Endodermal cell (in vitro differentiated cells): ENCODE data around the gene RRAD. TPM values are rescaled to one million over a fixed set of nuclear protein-coding genes. Genes with fewer than 3 reads are reported as not detected.
"Not testable (repeated sequence)": the region's sequence is repeated elsewhere in the genome, so short reads cannot be mapped to it uniquely, and the experiment has no call there.

Source experiments
- DNase-seq: peaks from one replicate; pipeline ENCODE4 v3.0.0-alpha.2; 2017
- H3K27ac ChIP-seq: 2 replicates; pipeline ENCODE4 v1.5.1; 2013; ENCODE audit warnings: mild to moderate bottlenecking, low read depth, low read length, moderate library complexity
- H3K27me3 ChIP-seq: 2 replicates; pipeline ENCODE4 v1.6.1; 2013; ENCODE audit warnings: mild to moderate bottlenecking, low read length, moderate library complexity; ENCODE audit not compliant: insufficient read depth, control insufficient read depth, poor library complexity, severe bottlenecking
- H3K36me3 ChIP-seq: 2 replicates; pipeline ENCODE4 v1.7.0; 2013; ENCODE audit warnings: mild to moderate bottlenecking, low read length, moderate library complexity; ENCODE audit not compliant: control insufficient read depth, insufficient read depth
- H3K4me1 ChIP-seq: one replicate; pipeline ENCODE4 v1.7.0; 2013; ENCODE audit warnings: low read length; ENCODE audit not compliant: control insufficient read depth, insufficient read depth
- H3K4me3 ChIP-seq: 2 replicates; pipeline ENCODE4 v1.5.1; 2013; ENCODE audit warnings: mild to moderate bottlenecking, low read length, moderate library complexity
- H3K9ac ChIP-seq: 2 replicates; pipeline ENCODE4 v1.6.1; 2013; ENCODE audit warnings: mild to moderate bottlenecking, low read length, moderate library complexity; ENCODE audit not compliant: poor library complexity, severe bottlenecking; ENCODE audit errors: extremely low read depth
- H3K9me3 ChIP-seq: 2 replicates; pipeline ENCODE4 v1.6.1; 2013; ENCODE audit warnings: mild to moderate bottlenecking, low read length, moderate library complexity; ENCODE audit not compliant: control insufficient read depth
- H3K27ac Mint-ChIP-seq: 2 replicates; pipeline ENCODE4 v1.8.0; 2020; ENCODE audit warnings: mixed read lengths
- H3K27me3 Mint-ChIP-seq: 2 replicates; pipeline ENCODE4 v1.8.0; 2021; ENCODE audit warnings: mild to moderate bottlenecking, mixed read lengths; ENCODE audit not compliant: insufficient read depth
- H3K36me3 Mint-ChIP-seq: 2 replicates; pipeline ENCODE4 v1.8.0; 2020; ENCODE audit warnings: low read depth, mixed read lengths
- H3K4me1 Mint-ChIP-seq: 2 replicates; pipeline ENCODE4 v1.8.0; 2020; ENCODE audit warnings: mixed read lengths
- H3K4me3 Mint-ChIP-seq: 2 replicates; pipeline ENCODE4 v1.8.0; 2020; ENCODE audit warnings: mild to moderate bottlenecking, moderate library complexity, mixed read lengths
- H3K9me3 Mint-ChIP-seq: 2 replicates; pipeline ENCODE4 v1.8.0; 2020; ENCODE audit warnings: mild to moderate bottlenecking, mixed read lengths
- WGBS, 2 experiments: methylation state at CpG; one replicate each; pipeline versions ENCODE4 v1.1.5 to v1.1.7; 2013; ENCODE audit warnings: missing lambda C conversion rate in 2 of 2, mixed read lengths in 1 of 2; ENCODE audit not compliant: insufficient coverage in 1 of 2, insufficient read length in 1 of 2; 5-methylcytosine and 5-hydroxymethylcytosine counted together
- total RNA-seq, 2 donors: library from RNA; stranded (reverse); fragmentation: NEBNext Ultra II Directional in 1 of 2; extraction: Animal tissue kit (Norgen Biotek cat#: 25700) in 1 of 2; gene quantifications; 2 replicates in 1 of 2; 3 replicates in 1 of 2; pipeline ENCODE4 v1.2.1, GENCODE V29; 2021
- TF ChIP-seq, protein P1 (sequence below): fragments of 200-600 bp; sonication (generic); conservative IDR thresholded peaks from 2 replicates; pipeline ENCODE4 v1.5.0; 2021; ENCODE audit warnings: antibody characterized with exemption, mild to moderate bottlenecking

RRAD gene
- total RNA-seq, 2 donors from 2014 or later: 0.55 TPM; not detected in 1

DNA sequence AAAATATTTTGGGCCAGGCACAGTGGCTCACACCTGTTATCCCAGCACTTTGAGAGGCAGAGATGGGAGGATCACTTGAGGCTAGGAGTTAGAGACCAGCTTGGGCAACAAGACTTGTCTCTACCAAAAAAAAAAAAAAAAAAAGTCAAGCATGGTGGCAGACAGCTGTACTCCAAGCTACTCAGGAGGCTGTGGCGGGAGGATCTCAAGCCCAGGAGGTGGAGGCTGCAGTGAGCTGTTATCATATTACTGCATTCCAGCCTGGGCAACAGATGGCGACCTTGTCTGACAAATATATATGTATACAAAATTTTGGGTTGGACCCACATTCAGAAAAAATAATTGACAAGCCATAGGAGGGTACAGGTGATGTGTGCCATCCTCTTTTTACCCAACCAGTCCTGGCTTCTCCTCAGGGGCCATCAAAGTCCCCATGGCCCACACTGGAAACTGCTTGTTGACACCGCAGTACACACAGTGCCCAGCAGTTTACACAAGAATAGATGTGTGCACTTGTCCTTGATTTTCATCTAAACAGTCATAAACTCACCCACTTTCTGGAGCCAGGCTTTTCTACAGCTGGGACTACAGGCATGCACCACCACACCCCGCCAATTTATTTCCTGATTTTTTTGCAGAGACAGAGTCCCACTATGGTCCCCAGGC, 11.7 kb upstream of the RRAD start:
- no peaks in the 10 kb centered on the region for H3K9me3 ChIP-seq
- peaks cover 14% of the 10 kb centered on the region for H3K4me1 ChIP-seq
- Mint-ChIP-seq H3K4me3 (peak overlapping the region; percentile 98), H3K27me3 (peaks cover 8% of the 10 kb centered on the region), H3K9me3 (no peaks in the 10 kb centered on the region), H3K36me3 (peaks cover 20% of the 10 kb centered on the region), H3K27ac (no peak overlapping the region), H3K4me1 (peaks cover 14% of the 10 kb centered on the region)
- WGBS, 2 experiments: 90 to 96% methylated on average over 2 to 4 of the region's 4 CpGs
- no peak overlapping the region for H3K4me3 ChIP-seq
- peaks cover 28% of the 10 kb centered on the region for H3K36me3 ChIP-seq
- TF ChIP-seq, protein P1, sequence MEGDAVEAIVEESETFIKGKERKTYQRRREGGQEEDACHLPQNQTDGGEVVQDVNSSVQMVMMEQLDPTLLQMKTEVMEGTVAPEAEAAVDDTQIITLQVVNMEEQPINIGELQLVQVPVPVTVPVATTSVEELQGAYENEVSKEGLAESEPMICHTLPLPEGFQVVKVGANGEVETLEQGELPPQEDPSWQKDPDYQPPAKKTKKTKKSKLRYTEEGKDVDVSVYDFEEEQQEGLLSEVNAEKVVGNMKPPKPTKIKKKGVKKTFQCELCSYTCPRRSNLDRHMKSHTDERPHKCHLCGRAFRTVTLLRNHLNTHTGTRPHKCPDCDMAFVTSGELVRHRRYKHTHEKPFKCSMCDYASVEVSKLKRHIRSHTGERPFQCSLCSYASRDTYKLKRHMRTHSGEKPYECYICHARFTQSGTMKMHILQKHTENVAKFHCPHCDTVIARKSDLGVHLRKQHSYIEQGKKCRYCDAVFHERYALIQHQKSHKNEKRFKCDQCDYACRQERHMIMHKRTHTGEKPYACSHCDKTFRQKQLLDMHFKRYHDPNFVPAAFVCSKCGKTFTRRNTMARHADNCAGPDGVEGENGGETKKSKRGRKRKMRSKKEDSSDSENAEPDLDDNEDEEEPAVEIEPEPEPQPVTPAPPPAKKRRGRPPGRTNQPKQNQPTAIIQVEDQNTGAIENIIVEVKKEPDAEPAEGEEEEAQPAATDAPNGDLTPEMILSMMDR: no peak
- H3K27me3 ChIP-seq: no peaks in the 10 kb centered on the region
- no peak for DNase-seq
- H3K9ac ChIP-seq: no peak overlapping the region
- no peak overlapping the region for H3K27ac ChIP-seq

DNA sequence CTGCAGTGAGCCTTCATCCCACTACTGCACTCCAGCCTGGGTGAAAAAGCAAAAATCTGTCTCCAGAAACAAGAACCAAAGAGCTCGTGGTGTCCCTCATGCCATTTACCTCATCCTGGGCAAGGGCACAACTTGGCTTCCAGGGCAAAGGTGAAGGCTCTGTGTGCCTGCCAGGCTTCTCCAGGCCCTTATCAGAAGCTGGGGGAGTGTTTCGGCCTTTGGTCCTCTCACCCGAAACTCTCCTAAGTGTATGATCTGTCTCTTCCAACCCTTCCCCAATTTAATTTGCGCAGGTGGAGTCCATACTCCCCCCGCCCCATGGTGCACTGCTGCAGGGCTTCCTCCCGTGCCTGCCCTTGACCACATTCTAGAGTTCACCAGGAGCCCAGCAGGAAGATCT, 11.1 kb upstream of the RRAD start:
- Mint-ChIP-seq H3K27me3 (peaks cover 8% of the 10 kb centered on the region), H3K4me1 (peaks cover 14% of the 10 kb centered on the region), H3K27ac (no peak overlapping the region), H3K9me3 (no peaks in the 10 kb centered on the region), H3K36me3 (peaks cover 19% of the 10 kb centered on the region), H3K4me3 (peak overlapping the region; percentile 98)
- 94 to 100% methylated on average over 6 of the region's 6 CpGs for WGBS, 2 experiments
- DNase-seq: no peak
- Histone ChIP-seq H3K4me3 (no peak overlapping the region), H3K36me3 (peaks cover 30% of the 10 kb centered on the region), H3K9me3 (no peaks in the 10 kb centered on the region), H3K27me3 (no peaks in the 10 kb centered on the region), H3K9ac (no peak overlapping the region), H3K4me1 (peaks cover 14% of the 10 kb centered on the region), H3K27ac (no peak overlapping the region)
- TF ChIP-seq, protein P1: no peak

DNA sequence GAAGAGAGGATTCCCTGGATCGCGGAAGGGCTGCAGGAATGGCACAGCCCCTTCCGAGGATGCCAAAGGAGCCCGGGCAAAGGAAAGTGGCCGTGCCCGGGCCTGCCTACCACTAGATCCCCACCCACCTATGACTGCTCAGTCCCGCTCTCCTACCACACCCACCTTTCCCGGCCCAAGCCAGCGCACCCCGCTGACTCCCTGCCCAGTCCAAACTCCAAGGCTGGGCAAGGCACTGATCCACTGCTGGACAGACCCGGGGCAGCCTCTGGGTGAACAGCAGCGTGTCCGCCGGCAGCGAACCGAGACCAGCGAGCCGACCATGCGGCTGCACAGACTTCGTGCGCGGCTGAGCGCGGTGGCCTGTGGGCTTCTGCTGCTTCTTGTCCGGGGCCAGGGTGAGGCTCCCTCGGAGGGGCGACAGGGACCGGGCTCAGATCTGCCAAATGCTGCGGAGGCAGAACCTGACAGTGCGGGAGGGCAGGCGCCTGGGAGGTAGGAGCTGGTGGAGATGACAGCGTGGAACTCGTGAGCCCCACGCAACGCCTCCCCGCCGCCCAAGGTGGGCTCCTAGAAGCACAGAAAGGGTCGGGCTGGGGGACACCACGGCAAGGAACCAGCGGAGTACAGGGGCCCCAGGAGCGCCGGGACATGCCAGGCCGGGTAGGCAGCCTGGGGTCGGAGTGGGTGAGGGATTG, 10.1 kb upstream of the RRAD start, which contains the start of gene CES2:
Gene CES2, plus strand, starts transcription at position 203 of the 698 bp plus-strand sequence. Its CDS starts 120 bp downstream, at position 323.
- Mint-ChIP-seq H3K4me3 (peak within 1 kb of the TSS; percentile 98), H3K9me3 (no peaks in the 10 kb centered on the region), H3K27me3 (peaks cover 8% of the 10 kb centered on the region), H3K36me3 (peaks cover 19% of the 10 kb centered on the region), H3K27ac (peak within 1 kb of the TSS; percentile 91), H3K4me1 (peaks cover 18% of the 10 kb centered on the region)
- Histone ChIP-seq H3K9me3 (no peaks in the 10 kb centered on the region), H3K9ac (peak within 1 kb of the TSS; percentile 77), H3K4me3 (peak within 1 kb of the TSS; percentile 99), H3K36me3 (peaks cover 29% of the 10 kb centered on the region), H3K4me1 (peaks cover 18% of the 10 kb centered on the region), H3K27me3 (no peaks in the 10 kb centered on the region), H3K27ac (peak within 1 kb of the TSS; percentile 44)
- 69 to 73% methylated on average over 14 to 44 of the region's 44 CpGs for WGBS, 2 experiments
- peak; percentile 68 for DNase-seq
- TF ChIP-seq, protein P1: no peak

DNA sequence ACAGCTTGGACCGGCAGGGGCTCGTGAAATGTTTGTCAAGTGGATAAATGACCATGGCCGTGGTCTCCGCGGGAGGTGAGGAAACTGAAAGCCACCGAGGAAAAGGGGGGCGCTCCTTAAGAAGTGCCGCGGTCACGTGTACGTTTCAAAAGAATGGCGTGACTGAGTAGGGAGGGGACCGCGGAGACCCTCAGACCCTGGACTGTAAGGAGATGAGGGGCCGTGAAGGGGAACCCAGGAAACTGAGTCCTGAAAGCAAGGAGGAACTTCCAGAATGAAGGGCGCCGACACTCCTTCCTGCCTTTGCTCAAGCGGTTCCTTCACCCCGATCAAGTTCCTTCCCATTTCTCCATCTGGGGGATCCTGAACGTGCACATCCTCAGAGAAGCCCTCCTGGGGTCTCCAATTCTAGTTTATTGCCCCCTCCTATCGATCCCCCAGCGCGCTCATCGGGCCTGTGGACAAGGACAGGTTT, 9.5 kb upstream of the RRAD start:
- H3K9me3 ChIP-seq, H3K27me3 ChIP-seq, H3K27ac ChIP-seq, DNase-seq, H3K27me3 Mint-ChIP-seq, H3K9me3 Mint-ChIP-seq: not testable (repeated sequence)
- H3K9ac ChIP-seq: peak overlapping the region; percentile 77
- WGBS, 2 experiments: 12 to 14% methylated on average over 8 to 16 of the region's 24 CpGs
- H3K36me3 ChIP-seq: peaks cover 25% of the 10 kb centered on the region
- H3K4me1 Mint-ChIP-seq: peaks cover 21% of the 10 kb centered on the region
- H3K4me3 ChIP-seq: peak overlapping the region; percentile 99
- H3K36me3 Mint-ChIP-seq: peaks cover 19% of the 10 kb centered on the region
- peak overlapping the region; percentile 98 for H3K4me3 Mint-ChIP-seq
- peaks cover 22% of the 10 kb centered on the region for H3K4me1 ChIP-seq
- peak overlapping the region; percentile 91 for H3K27ac Mint-ChIP-seq
